Body of pancreas (tissue), 4 donors: ENCODE data around the gene SLC1A7.

Experiments
- POLR2A ChIP-seq, 3 donors: fragments of 450-650 bp; IDR thresholded peaks; one replicate each; pipeline ENCODE4 v1.6.1; 2016; ENCODE audit warnings: antibody characterized with exemption in 3 of 3, mild to moderate bottlenecking in 2 of 3
- TF ChIP-seq, protein P1 (sequence below), 7 experiments: fragments of 450-650 bp in 4 of 7; fragments of 200-600 bp in 3 of 7; sonication (generic) in 3 of 7; IDR thresholded peaks; one replicate each; pipeline ENCODE4 v1.5.1; 2016 to 2019; ENCODE audit warnings: antibody characterized with exemption in 7 of 7

- TF ChIP-seq POLR2A (IDR thresholded peaks at IDR 0.05): no peak
- TF ChIP-seq, protein P1, sequence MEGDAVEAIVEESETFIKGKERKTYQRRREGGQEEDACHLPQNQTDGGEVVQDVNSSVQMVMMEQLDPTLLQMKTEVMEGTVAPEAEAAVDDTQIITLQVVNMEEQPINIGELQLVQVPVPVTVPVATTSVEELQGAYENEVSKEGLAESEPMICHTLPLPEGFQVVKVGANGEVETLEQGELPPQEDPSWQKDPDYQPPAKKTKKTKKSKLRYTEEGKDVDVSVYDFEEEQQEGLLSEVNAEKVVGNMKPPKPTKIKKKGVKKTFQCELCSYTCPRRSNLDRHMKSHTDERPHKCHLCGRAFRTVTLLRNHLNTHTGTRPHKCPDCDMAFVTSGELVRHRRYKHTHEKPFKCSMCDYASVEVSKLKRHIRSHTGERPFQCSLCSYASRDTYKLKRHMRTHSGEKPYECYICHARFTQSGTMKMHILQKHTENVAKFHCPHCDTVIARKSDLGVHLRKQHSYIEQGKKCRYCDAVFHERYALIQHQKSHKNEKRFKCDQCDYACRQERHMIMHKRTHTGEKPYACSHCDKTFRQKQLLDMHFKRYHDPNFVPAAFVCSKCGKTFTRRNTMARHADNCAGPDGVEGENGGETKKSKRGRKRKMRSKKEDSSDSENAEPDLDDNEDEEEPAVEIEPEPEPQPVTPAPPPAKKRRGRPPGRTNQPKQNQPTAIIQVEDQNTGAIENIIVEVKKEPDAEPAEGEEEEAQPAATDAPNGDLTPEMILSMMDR (IDR thresholded peaks at IDR 0.05): no peak
These were observed 73.2 kb downstream of the SLC1A7 start for GRCh38 chr1:53069265-53069662.
